Liver (tissue), 9 donors: Measurements from ENCODE around the gene ANGPTL7. TPM values are rescaled to one million over a fixed set of nuclear protein-coding genes. Genes with fewer than 3 reads are reported as not detected.

Experiments
- DNase-seq: peaks from one replicate; pipeline ENCODE4 v3.0.0-alpha.2; 2017; ENCODE audit warnings: low spot score
- H3K27ac ChIP-seq, 2 donors: one replicate each; pipeline ENCODE4 v1.7.0; 2013; ENCODE audit warnings: inconsistent platforms in 2 of 2, low read length in 2 of 2, control low read depth in 1 of 2, low read depth in 1 of 2, mild to moderate bottlenecking in 1 of 2
- H3K27me3 ChIP-seq, 4 donors: one replicate each; pipeline versions ENCODE4 v1.6.1 to v1.7.0; 2013; ENCODE audit warnings: low read length in 3 of 4, inconsistent platforms in 1 of 4, mild to moderate bottlenecking in 1 of 4, moderate library complexity in 1 of 4; ENCODE audit not compliant: control insufficient read depth in 4 of 4, insufficient read depth in 4 of 4
- H3K36me3 ChIP-seq, 4 donors: one replicate each; pipeline versions ENCODE4 v1.6.1 to v1.7.0; 2013; ENCODE audit warnings: low read length in 3 of 4, mild to moderate bottlenecking in 3 of 4, low read depth in 1 of 4, moderate library complexity in 1 of 4; ENCODE audit not compliant: control insufficient read depth in 4 of 4, insufficient read depth in 3 of 4
- H3K4me1 ChIP-seq, 4 donors: one replicate each; pipeline versions ENCODE4 v1.6.1 to v1.7.0; 2013; ENCODE audit warnings: low read length in 3 of 4, mild to moderate bottlenecking in 3 of 4, moderate library complexity in 1 of 4; ENCODE audit not compliant: control insufficient read depth in 4 of 4, insufficient read depth in 4 of 4
- H3K4me3 ChIP-seq, 3 donors: one replicate each; pipeline versions ENCODE4 v1.6.1 to v1.7.0; 2013; ENCODE audit warnings: low read length in 3 of 3, control low read depth in 1 of 3, low read depth in 1 of 3, mild to moderate bottlenecking in 1 of 3
- H3K9ac ChIP-seq, 2 donors: one replicate each; pipeline ENCODE4 v1.7.0; 2013; ENCODE audit warnings: low read length in 2 of 2, mild to moderate bottlenecking in 2 of 2, moderate library complexity in 2 of 2, control low read depth in 1 of 2, low read depth in 1 of 2
- H3K9me3 ChIP-seq, 4 donors: one replicate each; pipeline versions ENCODE4 v1.6.1 to v1.7.0; 2013; ENCODE audit warnings: low read length in 3 of 4; ENCODE audit not compliant: control insufficient read depth in 4 of 4
- FOXA2 ChIP-seq: IDR thresholded peaks from 2 replicates; pipeline ENCODE4 v1.6.1; 2016; ENCODE audit warnings: antibody characterized with exemption
- GABPA ChIP-seq, 2 donors: IDR thresholded peaks in 1 of 2; conservative IDR thresholded peaks in 1 of 2; 2 replicates each; pipeline ENCODE4 v1.6.1; 2016; ENCODE audit warnings: antibody characterized with exemption in 2 of 2, mild to moderate bottlenecking in 1 of 2, moderate library complexity in 1 of 2
- HNF4G ChIP-seq: IDR thresholded peaks from 2 replicates; pipeline ENCODE4 v1.6.1; 2016; ENCODE audit warnings: antibody characterized with exemption
- JUND ChIP-seq, 2 donors: IDR thresholded peaks; 2 replicates each; pipeline ENCODE4 v1.6.1; 2016; ENCODE audit warnings: antibody characterized with exemption in 2 of 2
- NR2F2 ChIP-seq: IDR thresholded peaks from 2 replicates; pipeline ENCODE4 v1.6.1; 2016; ENCODE audit warnings: antibody characterized with exemption
- RAD21 ChIP-seq, 2 donors: IDR thresholded peaks; 2 replicates each; pipeline ENCODE4 v1.6.1; 2016; ENCODE audit warnings: antibody characterized with exemption in 2 of 2, mild to moderate bottlenecking in 2 of 2
- RXRA ChIP-seq, 2 donors: IDR thresholded peaks; 2 replicates each; pipeline ENCODE4 v1.6.1; 2017 to 2018; ENCODE audit warnings: antibody characterized with exemption in 2 of 2, mild to moderate bottlenecking in 1 of 2
- SP1 ChIP-seq: IDR thresholded peaks from 2 replicates; pipeline ENCODE4 v1.6.1; 2018; ENCODE audit warnings: antibody characterized with exemption, mild to moderate bottlenecking
- TAF1 ChIP-seq: conservative IDR thresholded peaks from 2 replicates; pipeline ENCODE4 v1.6.1; 2016; ENCODE audit warnings: antibody characterized with exemption, mild to moderate bottlenecking
- WGBS: extraction: QIAGEN DNeasy Blood & Tissue Kit; methylation state at CpG from one replicate; pipeline ENCODE4 v1.1.7; 2013; 5-methylcytosine and 5-hydroxymethylcytosine counted together
- polyA plus RNA-seq, 2 donors: library from polyadenylated mRNA; stranded (reverse) in 1 of 2; unstranded in 1 of 2; fragments of 200-250 nt in 1 of 2; fragments of >200 nt in 1 of 2; fragmentation: Nextera tagmentation in 1 of 2; extraction: Ambion mirVana in 1 of 2; gene quantifications; one replicate each; pipeline versions ENCODE4 v1.2.1 to v1.2.3, GENCODE V29; 2013 to 2015
- total RNA-seq, 2 donors: library from RNA; depleted of rRNA; stranded (reverse); fragments of >200 nt; gene quantifications; one replicate each; pipeline ENCODE4 v1.2.3, GENCODE V29; 2014
- TF ChIP-seq, protein P1 (sequence below): IDR thresholded peaks from 2 replicates; pipeline ENCODE4 v1.6.1; 2016; ENCODE audit warnings: antibody characterized with exemption
- TF ChIP-seq, protein P2 (sequence below): IDR thresholded peaks from 2 replicates; pipeline ENCODE4 v1.6.1; 2016; ENCODE audit warnings: antibody characterized with exemption
- TF ChIP-seq, protein P3 (sequence below): IDR thresholded peaks from 2 replicates; pipeline ENCODE4 v1.6.1; 2016; ENCODE audit warnings: antibody characterized with exemption
- donor health status: healthy.
- donor health status: healthy.
- donor health status: healthy.
- donor health status: healthy.
- donor health status: healthy.

Gene ANGPTL7
- total and polyA plus RNA-seq, 4 donors = 0.06 to 0.07 TPM; not detected in 2

DNA sequence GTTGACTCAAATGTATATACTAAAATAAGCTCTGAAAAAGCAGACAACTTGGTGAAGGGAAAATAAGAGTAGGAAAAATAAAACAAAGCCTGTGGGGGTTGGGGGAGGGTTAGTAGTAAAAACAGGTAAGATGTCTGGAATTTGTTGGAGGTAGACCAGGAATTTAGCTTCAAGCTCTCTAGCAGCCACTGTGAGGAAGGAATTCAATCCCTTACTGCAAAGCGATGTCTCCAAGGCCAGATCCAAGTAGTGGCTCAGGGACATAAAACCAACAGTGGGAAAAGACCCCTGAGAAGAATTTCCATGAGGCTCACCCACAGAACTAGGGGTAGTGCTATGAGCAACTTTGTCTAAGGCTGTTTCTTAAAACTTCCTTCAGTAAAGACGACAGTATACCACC, 7.8 kb downstream of the ANGPTL7 start:
- WGBS = 93% methylated on average over 2 of the region's 2 CpGs
- Histone ChIP-seq H3K36me3 (peaks cover 14 to 55% (median 44%) of the 10 kb centered on the region in 4 donors), H3K27me3 (no peaks in the 10 kb centered on the region), H3K4me1 (no peaks in the 10 kb centered on the region), H3K9ac (no peak overlapping the region), H3K9me3 (no peaks in the 10 kb centered on the region), H3K27ac (no peak overlapping the region), H3K4me3 (no peak overlapping the region)
- TF ChIP-seq, protein P1, sequence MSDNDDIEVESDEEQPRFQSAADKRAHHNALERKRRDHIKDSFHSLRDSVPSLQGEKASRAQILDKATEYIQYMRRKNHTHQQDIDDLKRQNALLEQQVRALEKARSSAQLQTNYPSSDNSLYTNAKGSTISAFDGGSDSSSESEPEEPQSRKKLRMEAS = no peak
- TF ChIP-seq GABPA (IDR thresholded peaks at IDR 0.05 in 1 of 2, conservative IDR thresholded peaks at IDR 0.05 in 1 of 2) = no peak
- TF ChIP-seq RXRA (IDR thresholded peaks at IDR 0.05) = no peak
- TF ChIP-seq, protein P2, sequence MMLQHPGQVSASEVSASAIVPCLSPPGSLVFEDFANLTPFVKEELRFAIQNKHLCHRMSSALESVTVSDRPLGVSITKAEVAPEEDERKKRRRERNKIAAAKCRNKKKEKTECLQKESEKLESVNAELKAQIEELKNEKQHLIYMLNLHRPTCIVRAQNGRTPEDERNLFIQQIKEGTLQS = no peak
- TF ChIP-seq HNF4G = no peak
- no peak for TF ChIP-seq JUND (IDR thresholded peaks at IDR 0.05)
- TF ChIP-seq NR2F2 = no peak
- no peak for TF ChIP-seq RAD21 (IDR thresholded peaks at IDR 0.05)
- no peak for DNase-seq

DNA sequence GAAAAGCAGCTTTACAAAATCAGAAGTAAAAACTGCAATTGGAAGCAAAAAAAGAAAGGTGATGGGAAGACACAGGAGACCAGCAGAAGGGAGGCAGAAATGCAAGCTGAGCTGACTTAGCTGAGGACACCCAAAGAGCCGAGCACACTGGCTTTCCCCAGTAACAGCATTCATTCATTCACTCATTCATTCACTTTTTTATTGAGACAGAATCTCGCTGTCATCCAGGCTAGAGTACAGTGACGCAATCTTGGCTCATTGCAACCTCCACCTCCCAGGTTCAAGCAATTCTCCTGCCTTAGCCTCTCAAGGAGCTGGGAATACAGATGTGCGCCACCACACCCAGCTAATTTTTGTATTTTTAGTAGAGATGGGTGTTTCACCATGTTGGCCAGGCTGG, 8.2 kb downstream of the ANGPTL7 start:
- no peaks in the 10 kb centered on the region for H3K27me3 ChIP-seq
- no peaks in the 10 kb centered on the region for H3K4me1 ChIP-seq
- H3K9ac ChIP-seq = no peak overlapping the region
- no peaks in the 10 kb centered on the region for H3K9me3 ChIP-seq
- no peak for DNase-seq
- TF ChIP-seq TAF1 (no peak), HNF4G (no peak)
- TF ChIP-seq, protein P2 = no peak
- TF ChIP-seq, protein P3, sequence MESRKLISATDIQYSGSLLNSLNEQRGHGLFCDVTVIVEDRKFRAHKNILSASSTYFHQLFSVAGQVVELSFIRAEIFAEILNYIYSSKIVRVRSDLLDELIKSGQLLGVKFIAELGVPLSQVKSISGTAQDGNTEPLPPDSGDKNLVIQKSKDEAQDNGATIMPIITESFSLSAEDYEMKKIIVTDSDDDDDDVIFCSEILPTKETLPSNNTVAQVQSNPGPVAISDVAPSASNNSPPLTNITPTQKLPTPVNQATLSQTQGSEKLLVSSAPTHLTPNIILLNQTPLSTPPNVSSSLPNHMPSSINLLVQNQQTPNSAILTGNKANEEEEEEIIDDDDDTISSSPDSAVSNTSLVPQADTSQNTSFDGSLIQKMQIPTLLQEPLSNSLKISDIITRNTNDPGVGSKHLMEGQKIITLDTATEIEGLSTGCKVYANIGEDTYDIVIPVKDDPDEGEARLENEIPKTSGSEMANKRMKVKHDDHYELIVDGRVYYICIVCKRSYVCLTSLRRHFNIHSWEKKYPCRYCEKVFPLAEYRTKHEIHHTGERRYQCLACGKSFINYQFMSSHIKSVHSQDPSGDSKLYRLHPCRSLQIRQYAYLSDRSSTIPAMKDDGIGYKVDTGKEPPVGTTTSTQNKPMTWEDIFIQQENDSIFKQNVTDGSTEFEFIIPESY = no peak
- H3K27ac ChIP-seq = no peak overlapping the region
- 95% methylated on average over 4 of the region's 4 CpGs for WGBS
- no peak overlapping the region for H3K4me3 ChIP-seq
- peaks cover 15 to 55% (median 43%) of the 10 kb centered on the region in 4 donors for H3K36me3 ChIP-seq

DNA sequence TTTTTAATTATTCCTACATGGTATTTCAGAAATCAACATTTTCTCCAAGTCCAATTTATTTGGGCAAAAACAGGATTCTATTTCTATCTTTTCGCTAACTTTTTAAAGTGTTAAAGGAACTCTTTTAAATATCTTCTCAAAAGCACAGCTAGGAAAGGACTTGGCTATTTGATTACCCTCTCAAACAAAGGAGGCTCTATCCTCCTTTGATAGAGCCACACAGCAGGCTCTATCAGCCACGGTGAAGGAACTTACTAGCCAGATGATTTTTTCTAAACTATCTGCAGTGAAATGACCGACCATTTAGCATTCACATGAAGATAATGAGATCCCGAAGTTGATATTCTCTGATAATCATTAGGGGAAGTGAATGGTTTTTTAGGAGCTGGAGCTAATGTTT, 9.1 kb downstream of the ANGPTL7 start:
- no peak overlapping the region for H3K9ac ChIP-seq
- TF ChIP-seq TAF1 (no peak), NR2F2 (no peak), SP1 (no peak), JUND (IDR thresholded peaks at IDR 0.05) (no peak), RXRA (IDR thresholded peaks at IDR 0.05) (no peak), FOXA2 (no peak), HNF4G (no peak)
- WGBS = 93% methylated on average over 4 of the region's 4 CpGs
- H3K4me1 ChIP-seq = no peaks in the 10 kb centered on the region
- no peak overlapping the region for H3K27ac ChIP-seq
- no peaks in the 10 kb centered on the region for H3K9me3 ChIP-seq
- DNase-seq = no peak
- no peaks in the 10 kb centered on the region for H3K27me3 ChIP-seq
- peaks cover 17 to 51% (median 42%) of the 10 kb centered on the region in 4 donors for H3K36me3 ChIP-seq
- H3K4me3 ChIP-seq = no peak overlapping the region
